ENCODE data around the gene SSTR3. TPM values are rescaled to one million over a fixed set of nuclear protein-coding genes. Genes with fewer than 3 reads are reported as not detected.

Gene SSTR3
- total and polyA plus RNA-seq, 2 of the 4 experiments (the other 2 are of a cell fraction): under 0.01 to 0.07 TPM

GRCh38 chr22:37192741-37193140 lies 19.5 kb downstream of the SSTR3 start:
- H3K79me1 ChIP-seq (ENCODE audit: low read depth in 1 of 2, low read length in 2 of 2): peaks cover 0 to under 1% of the 10 kb centered on the region in 2 experiments; a peak in 1 of 4 replicates
- H3K4me3 ChIP-seq (ENCODE audit: insufficient read depth, low read depth, low read length): no peak overlapping the region
- H2BK5ac ChIP-seq (ENCODE audit: low read depth, low read length, poor library complexity, severe bottlenecking): no peak overlapping the region
- WGBS, 2 experiments (ENCODE audit: extremely low coverage in 2 of 2, insufficient read length in 1 of 2): no CpG with 5 or more reads among the region's 1 CpG
- in situ Hi-C loops (cut with MboI; ENCODE audit: low sequenced_read_pairs) (no loop called here), dilution Hi-C loops (cut with HindIII; ENCODE audit: low sequenced_read_pairs, unreplicated experiment) (no loop called here), intact Hi-C loops (cut with micrococcal nuclease) (no loop called here)
- no peak overlapping the region for H2AK9ac ChIP-seq (replicated peaks; ENCODE audit: low read depth, low read length, poor library complexity)
- no peak overlapping the region for H2BK20ac ChIP-seq (ENCODE audit: low read depth, low read length)
- H3K23ac ChIP-seq (ENCODE audit: low read depth, low read length): no peak overlapping the region
- H4K5ac ChIP-seq (ENCODE audit: low read depth, low read length): no peak overlapping the region
- ChIA-PET CTCF (interaction anchor here (0.6 kb wide), 1 partner anchor 90 kb away, joined by 3 read pairs; no protein-coding TSS in a partner anchor), POLR2A (ENCODE audit: unreplicated experiment) (interaction anchor here (0.6 kb wide), 1 partner anchor 1426 kb away, joined by 3 read pairs; no protein-coding TSS in a partner anchor)
- ATAC-seq (ENCODE audit: low read depth) (no peak), DNase-seq (no peak)
- H4K20me1 ChIP-seq (ENCODE audit: insufficient read depth, low read length): no peaks in the 10 kb centered on the region
- no peak overlapping the region for H3K56ac ChIP-seq (ENCODE audit: extremely low read depth, insufficient read depth, low read length)
- no peak overlapping the region for H4K8ac ChIP-seq (ENCODE audit: low read depth in 2 of 2, low read length in 2 of 2)
- no peak overlapping the region for H3K27ac ChIP-seq (ENCODE audit: insufficient read depth, low read length)
- H3K9me3 ChIP-seq (ENCODE audit: control insufficient read depth, insufficient read depth, low read length): no peaks in the 10 kb centered on the region
- peaks cover 21% of the 10 kb centered on the region for H3K4me1 ChIP-seq (ENCODE audit: control insufficient read depth, insufficient read depth, low read length)
- TF ChIP-seq RAD21 (IDR thresholded peaks at IDR 0.05; ENCODE audit: low read length) (no peak), ELK1 (IDR thresholded peaks at IDR 0.05; ENCODE audit: borderline replicate concordance, low read depth, low read length) (no peak), CEBPB (IDR thresholded peaks at IDR 0.05; ENCODE audit: low read depth, low read length) (no peak), MAFK (IDR thresholded peaks at IDR 0.05; ENCODE audit: low read depth, low read length) (no peak), FOS (IDR thresholded peaks at IDR 0.05; ENCODE audit: low read depth, low read length) (no peak), MXI1 (IDR thresholded peaks at IDR 0.05; ENCODE audit: borderline replicate concordance, low read depth, low read length) (no peak), USF2 (IDR thresholded peaks at IDR 0.05; ENCODE audit: low read depth, low read length) (no peak), MAZ (IDR thresholded peaks at IDR 0.05; ENCODE audit: borderline replicate concordance, low read depth, low read length) (no peak), CHD1 (IDR thresholded peaks at IDR 0.05; ENCODE audit: low read depth, low read length) (no peak), RCOR1 (IDR thresholded peaks at IDR 0.05; ENCODE audit: insufficient replicate concordance, low read length) (no peak), POLR2A (IDR thresholded peaks at IDR 0.05; ENCODE audit: low read depth, low read length) (no peak), CTCF (conservative IDR thresholded peaks at IDR 0.05; ENCODE audit: low read depth, low read length) (no peak), RFX5 (IDR thresholded peaks at IDR 0.05; ENCODE audit: low read depth, low read length) (no peak), BHLHE40 (IDR thresholded peaks at IDR 0.05; ENCODE audit: low read depth, low read length) (no peak), SMC3 (IDR thresholded peaks at IDR 0.05; ENCODE audit: low read depth, low read length) (no peak), NFE2L2 (IDR thresholded peaks at IDR 0.05; ENCODE audit: low read depth, low read length) (no peak)
- no TSS peak for BruUV-seq (replicated peaks)
- no peak overlapping the region for H2AK5ac ChIP-seq (ENCODE audit: low read depth, low read length)
- H3K4me2 ChIP-seq (ENCODE audit: low read depth, low read length): no peak overlapping the region
- no peak overlapping the region for H2BK15ac ChIP-seq (ENCODE audit: low read depth, low read length)
- H3K36me3 ChIP-seq (ENCODE audit: control insufficient read depth, insufficient read depth, low read length): no peaks in the 10 kb centered on the region
- no peak overlapping the region for H3K9ac ChIP-seq (ENCODE audit: low read depth, low read length)
- no peak overlapping the region for H2BK120ac ChIP-seq (ENCODE audit: low read depth, low read length)
- no peak overlapping the region for H2AFZ ChIP-seq (replicated peaks; ENCODE audit: low read length, poor library complexity)
- H3K14ac ChIP-seq (replicated peaks; ENCODE audit: low read depth, low read length): no peak overlapping the region
- H3K9me1 ChIP-seq (ENCODE audit: insufficient read depth, low read length): peaks cover 5% of the 10 kb centered on the region
- no peak overlapping the region for H3K18ac ChIP-seq (ENCODE audit: low read depth, low read length)
- no peaks in the 10 kb centered on the region for H3K27me3 ChIP-seq (ENCODE audit: control insufficient read depth, insufficient read depth, low read length)
- no peak overlapping the region for H3K4ac ChIP-seq (ENCODE audit: low read depth, low read length)
- no peak overlapping the region for H4K91ac ChIP-seq (ENCODE audit: insufficient read depth, low read depth, low read length)
